GM19239 (cell line): ENCODE data around the gene USH1C.

ENCODE experiments used
- DNase-seq: peaks from one replicate; pipeline ENCODE4 v3.0.0; 2011; ENCODE audit warnings: low spot score; ENCODE audit not compliant: insufficient read length
- FAIRE-seq: peaks from 2 replicates; lab custom pipeline; 2011; peaks lifted over from hg19 to GRCh38; lab: Jason Lieb, UNC

The USH1C gene

DNA sequence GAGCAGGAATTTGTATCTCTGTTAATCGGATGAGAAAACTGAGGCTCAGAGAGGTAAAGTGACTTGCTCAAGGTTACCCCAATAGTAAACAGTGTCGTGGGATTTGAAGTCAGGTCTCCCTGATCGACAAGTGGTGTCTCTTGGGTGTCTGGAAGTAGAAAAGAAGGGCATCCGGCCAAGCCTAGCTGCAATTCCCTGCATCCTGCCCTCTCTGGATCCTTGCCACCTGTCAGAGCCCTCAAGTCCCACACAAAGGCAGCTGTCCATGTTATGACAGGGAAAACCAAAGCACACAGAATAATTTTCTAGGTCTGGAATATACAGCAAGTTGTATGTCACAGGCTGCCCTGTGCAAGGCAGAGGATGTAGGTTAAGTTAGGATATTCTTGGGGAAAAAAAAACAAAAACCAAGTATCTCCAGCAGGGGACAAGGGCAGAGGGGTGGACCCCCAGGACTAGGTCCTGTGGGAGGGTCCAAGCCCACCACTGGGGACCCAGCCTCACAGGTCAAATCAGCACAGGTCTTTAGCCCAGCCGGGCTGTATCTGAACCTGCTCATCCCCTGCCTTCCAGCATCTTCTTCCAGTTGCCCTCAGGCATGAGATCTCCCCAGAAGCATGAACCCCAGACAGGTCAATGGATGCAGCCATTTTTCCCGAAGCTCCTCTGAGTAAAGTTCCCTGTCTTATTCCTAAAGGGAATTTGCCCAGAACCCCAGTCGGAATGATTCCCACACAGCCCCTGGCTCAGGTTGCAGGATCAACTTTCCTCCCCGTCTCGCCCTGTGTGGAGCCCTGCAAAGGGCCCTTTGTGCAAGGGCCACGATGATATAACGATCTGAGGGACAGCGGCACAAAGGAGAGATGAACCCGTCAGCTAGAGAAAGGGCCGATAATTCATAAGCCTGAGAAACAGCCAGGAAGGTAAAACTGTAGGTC lies 15.0 kb downstream of the USH1C start:
- no peak for DNase-seq
- no peak for FAIRE-seq

GRCh38 chr11:17528181-17528691 lies 16.0 kb downstream of the USH1C start:
- FAIRE-seq, result peak; percentile 28
- peak; percentile 69 for DNase-seq

- DNase-seq (no peak), FAIRE-seq (no peak)
Observed at GRCh38 chr11:17527628-17527995, 16.6 kb downstream of the USH1C start.

DNA sequence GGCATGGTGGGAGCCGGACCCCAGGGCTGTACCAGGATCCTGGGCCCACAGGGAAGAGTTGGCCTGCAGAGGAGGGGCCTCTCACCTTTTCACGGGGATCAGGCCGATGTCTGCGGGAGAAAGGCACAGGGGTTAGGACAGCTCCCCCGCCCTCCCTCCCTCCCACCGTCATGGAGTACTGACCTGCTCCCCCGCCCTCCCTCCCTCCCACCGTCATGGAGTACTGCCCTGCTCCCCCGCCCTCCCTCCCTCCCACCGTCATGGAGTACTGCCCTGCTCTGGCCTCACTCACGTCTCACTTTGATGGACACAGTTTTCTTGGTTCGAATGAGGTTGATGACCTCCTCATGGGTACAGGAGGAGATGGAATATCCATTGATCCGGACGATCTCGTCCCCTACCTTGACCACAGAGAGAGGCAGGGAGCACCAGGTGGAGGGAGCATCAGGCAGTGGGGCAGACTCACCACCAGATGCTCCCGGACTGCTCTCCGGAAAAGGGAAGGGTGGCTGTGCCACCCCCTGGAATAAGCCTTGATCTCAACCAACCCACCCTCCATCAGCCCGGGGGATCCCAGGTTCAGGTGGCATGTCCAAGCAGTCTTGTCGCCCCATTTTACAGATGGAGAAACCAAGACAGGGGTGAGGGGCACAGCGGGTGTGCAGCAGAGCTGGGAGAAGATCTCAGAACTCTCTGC lies 17.1 kb downstream of the USH1C start:
- DNase-seq (no peak), FAIRE-seq (no peak)

DNA sequence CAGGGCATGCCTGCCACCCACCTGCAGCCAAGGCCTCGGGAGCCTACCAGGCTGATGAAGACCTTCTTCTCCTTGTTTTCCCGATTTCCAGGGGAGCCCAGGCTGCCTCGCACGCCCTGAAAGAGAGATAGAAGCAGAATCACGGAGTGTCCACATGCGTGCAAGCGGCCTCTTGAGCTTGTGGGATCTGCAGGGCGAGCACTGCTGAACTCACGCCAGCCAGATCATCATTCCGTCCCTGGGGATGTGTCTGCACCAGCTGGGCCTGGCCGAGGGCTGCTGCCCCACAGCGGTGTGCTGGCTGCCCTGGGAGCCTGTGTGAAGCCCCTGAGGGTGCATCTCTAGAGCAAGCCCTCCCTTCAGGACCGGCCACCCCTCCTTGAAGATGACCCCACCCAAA lies 17.9 kb downstream of the USH1C start:
- FAIRE-seq (no peak), DNase-seq (no peak)

DNA sequence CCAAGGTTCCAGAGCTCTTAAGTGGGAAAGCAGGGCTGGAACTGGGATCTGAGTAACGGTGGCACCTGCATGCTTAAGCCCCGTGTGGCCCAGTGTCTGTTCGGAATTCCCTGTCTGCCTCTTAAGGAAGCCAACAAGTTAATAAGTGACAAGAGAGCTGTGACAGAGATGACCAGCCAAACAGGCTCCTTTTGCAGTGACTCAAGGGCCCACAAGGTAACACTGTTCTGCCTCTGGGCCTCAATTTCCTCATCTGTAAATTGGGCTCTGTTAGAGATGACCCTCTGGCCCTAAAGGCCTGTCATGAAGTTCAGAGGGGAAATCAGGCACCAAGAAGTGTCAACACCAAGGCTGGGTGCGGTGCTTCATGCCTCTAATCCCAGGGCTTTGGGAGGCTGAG lies 18.6 kb downstream of the USH1C start:
- no peak for DNase-seq
- no peak for FAIRE-seq

DNA sequence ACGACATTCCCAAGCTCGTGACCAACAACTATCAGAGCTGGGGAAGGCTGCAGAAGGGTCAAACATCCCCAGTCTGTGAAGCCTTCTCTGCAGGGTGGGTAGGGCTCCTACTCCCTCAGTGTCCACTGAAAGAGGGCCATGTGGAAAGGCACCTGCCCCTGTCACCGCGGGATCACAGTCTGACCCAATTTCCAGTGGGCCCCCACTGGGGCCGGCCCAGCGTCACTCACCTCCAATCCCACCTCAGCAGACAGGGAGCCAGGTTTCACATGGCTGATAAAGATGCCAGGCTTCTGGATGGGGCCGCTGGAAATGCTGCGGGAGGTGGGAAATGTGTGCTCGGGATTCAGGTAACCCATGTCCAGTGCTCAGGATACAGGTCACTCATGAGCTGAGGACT lies 20.0 kb downstream of the USH1C start:
- FAIRE-seq (no peak), DNase-seq (no peak)

DNA sequence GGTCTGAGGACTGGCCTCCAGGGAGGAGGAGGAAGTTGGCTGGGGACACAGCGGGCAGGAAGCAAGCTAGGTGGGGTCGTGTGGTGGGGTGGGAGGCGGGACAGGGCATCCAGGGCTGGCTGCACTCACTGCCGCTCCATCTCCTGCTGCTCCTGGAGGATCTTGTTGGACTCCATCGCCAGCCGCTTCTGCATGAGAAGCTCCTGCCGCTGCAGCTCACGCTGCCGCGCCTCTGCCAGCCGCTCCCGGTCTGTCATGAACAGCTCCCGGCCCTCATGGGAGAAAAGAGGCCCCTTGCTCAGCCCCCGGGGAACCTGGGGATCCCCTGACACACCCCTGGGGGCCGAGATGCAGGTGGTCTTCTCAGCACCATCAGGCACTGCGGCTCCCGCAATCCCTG lies 21.6 kb downstream of the USH1C start:
- DNase-seq (no peak), FAIRE-seq (no peak)

DNA sequence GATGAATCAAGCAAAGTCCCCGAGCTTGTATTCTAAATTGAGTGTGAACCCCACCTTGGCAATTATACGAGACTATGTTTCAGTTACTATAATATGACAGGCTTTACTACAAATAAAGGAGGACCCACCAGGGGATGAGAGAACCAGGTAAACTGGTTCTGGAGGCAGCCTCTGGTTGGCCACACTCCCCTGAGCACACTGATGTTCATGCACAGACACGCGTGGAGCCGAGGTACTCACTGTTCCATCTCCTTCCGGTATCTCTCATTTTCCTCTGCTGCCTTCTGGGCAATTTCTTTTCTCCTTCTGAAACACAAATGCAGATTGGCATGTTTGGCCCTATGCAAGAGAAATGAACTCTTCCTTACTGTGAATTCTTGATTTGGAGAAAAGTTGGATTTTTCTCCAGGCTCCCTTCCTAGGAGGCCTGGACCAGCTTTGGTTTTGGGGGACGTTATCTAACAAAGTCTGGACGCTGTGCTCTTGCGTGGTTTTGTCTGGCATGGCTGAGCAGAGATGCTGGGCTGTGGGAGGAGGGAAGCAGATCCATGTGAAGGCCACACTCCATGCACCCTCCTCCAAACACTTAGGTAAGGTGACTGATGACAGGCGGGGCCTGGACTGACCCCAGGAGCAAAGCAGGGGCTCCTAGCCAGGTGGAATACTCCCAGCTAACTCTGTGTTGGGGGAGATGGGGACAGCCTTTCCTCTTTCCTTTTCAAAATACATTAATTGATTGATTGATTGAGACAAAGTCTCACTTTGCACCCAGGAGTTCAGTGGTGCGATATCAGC lies 22.9 kb downstream of the USH1C start:
- no peak for DNase-seq
- no peak for FAIRE-seq

DNA sequence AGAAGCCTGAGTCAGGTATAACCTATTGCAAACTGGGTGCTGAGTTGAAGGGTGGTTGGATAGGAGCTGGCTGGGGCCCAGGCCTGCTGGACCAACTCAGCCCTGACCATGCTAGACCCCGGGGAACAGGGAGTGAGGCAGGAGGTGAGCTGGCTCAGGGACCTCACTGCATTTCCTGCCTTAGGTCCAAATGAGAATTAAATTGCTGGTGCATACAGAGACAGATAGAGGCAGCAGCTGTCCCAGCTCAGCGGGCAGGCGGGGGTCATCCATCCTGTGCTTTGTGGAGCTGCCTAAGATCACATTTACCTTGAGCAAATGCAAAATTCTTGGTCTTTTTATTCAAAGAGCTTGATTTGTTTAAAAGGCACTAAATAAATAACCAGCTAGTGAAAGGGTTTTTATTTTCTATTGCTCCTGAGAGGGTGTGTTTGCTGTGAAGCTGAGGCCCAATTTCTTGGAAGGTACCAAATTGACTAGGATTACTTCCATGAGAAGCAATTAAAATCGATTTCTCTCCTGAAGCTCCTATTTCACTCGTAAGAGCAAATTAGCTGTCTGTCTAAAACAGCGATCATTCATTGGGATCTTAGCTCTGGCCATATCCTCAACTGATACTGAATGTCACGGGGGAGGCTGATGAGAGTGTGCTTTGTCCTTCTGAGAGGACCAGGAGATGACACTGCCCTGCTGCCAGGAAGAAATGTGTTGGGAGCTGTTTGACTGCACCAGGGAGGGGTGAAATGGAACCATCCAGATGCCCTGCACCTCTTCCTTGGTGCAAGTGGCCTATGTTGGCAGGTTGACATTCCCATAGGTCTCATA lies 24.9 kb downstream of the USH1C start:
- FAIRE-seq (no peak), DNase-seq (no peak)

DNA sequence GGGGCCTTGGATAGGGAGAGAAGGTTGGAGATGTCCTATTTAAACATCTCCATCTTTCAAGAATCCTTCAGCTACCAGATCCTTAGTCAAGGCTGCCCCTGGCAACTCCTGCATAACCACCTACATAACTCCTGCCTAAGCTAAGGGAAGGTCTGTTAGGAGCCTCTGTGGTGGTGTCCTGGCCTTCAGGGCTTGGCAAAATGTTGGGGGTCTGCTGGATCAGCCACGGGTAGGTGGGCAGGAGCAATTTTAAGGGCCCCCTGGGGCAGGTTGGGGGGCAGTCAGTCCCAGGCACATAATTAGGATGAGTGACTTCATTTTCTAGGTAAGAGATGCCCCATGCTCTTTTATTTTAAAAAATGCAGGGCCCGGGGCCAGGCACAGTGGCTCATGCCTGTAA lies 25.9 kb downstream of the USH1C start:
- DNase-seq (no peak), FAIRE-seq (no peak)

- FAIRE-seq, result no peak
- DNase-seq, result no peak
Observed at GRCh38 chr11:17517186-17517585, 27.0 kb downstream of the USH1C start.

GRCh38 chr11:17516551-17517150 lies 27.6 kb downstream of the USH1C start:
- FAIRE-seq, result no peak
- no peak for DNase-seq

DNA sequence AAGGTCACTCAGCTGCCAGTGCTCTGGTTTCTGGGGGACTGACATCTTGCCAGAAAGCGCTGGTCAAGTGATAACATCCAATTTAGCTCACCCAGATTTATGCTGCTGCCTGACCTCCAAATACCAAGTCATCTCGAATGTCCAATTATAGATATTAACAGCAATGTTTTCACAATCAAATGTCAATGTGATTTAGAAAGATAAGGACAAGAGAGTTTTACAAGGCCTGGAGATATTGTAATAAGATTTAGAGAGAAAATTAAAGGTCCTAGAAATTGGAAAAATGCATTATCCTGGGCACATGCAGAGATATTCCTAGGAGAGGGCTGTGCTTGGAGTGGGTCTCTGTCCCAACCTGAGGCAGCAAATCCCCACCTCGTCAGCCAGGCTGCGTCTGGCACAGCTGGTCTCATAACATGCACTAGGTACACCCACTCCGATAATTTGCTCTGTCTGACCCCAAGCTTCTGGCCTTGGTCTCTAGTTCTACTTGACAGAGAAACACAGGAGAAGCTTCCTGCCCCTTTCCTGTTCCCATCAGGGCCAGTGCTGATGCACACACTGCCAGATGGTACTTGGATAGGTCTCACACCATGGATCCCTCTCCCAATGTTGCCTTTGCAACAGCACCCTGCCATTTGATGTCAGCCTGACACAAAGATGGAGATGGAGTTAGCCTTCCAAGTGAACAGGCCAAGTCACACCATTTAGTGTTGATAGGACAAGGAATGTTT lies 28.6 kb downstream of the USH1C start:
- no peak for DNase-seq
- FAIRE-seq, result no peak

DNA sequence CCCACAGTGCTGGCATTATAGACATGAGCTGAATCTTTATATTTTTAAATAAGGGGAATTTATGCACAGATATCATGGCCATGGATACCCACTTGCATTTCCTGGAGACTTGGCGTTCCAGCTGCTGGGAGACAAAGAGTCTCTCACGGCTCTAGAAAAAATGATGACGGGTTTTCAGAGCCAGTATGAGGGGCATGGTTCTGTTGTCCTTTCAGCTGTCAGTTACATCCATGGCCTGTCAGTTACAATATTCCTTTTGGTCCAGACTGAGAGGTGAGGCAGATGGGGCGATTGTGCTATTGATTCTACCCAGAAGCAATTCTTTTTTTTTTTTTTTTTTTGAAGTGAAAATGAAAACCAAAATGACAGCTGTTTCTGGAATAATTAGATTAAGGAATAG lies 29.7 kb downstream of the USH1C start:
- FAIRE-seq, result no peak

GRCh38 chr11:17513853-17514252 lies 30.4 kb downstream of the USH1C start:
- FAIRE-seq (no peak), DNase-seq (no peak)

More for the DNA sequence above, 29.7 kb downstream of the USH1C start:
- DNase-seq, result no peak

DNA sequence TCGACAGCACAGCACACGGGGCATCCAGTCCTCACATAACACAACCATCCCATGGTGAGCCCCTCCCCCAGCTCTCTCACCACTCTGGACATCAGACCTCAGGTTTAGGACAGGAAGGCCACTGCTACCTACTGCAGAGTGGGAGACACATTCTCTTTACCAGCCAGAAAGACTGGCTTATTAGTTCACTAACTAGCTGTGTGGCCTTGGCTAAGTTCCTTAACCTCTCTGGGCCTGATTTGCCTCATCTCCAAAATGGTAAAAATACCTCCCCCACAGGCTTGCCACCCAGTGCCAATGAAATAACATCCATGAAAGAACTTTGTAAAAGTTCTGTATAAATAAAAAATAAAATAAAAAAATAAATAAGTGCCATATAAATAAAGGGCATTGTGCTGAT lies 32.1 kb downstream of the USH1C start:
- DNase-seq (no peak), FAIRE-seq (no peak)

DNA sequence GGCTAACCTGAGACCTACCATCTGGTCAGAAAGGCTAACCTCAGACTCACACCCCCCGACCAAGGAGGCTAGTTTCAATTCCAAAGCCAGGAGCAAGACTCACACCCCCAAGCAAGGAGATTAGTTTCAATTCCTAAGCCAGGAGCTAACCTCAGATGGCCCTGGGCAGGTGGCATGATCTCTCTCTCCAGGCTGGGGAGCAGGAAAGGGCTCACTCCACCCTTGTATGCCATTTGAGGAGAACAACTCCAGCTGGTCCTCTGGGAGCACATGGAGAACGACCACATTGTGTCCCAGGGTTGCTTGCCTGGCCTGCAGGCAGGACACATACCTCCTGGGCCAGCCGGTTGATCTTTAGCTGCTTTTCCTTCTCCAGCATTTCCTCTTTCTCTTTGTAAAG lies 32.6 kb downstream of the USH1C start:
- no peak for FAIRE-seq
- no peak for DNase-seq
